Activated CD4-positive, alpha-beta T cell treated with anti-CD3 and anti-CD28 coated beads, Interleukin-2, amount 10 ng/mL, durations not matched to agents 24 days and 14 days (primary cell): ENCODE measurements around the gene PCGF3. TPM values are rescaled to one million over a fixed set of nuclear protein-coding genes. Genes with fewer than 3 reads are reported as not detected.

Experiments
- DNase-seq: peaks from one replicate; pipeline ENCODE4 v3.0.0; 2022
- H3K27ac Mint-ChIP-seq: one replicate; pipeline ENCODE4 v1.8.0; 2022; ENCODE audit warnings: mild to moderate bottlenecking, mixed read lengths
- H3K27me3 Mint-ChIP-seq: one replicate; pipeline ENCODE4 v1.8.0; 2022; ENCODE audit warnings: mixed read lengths
- H3K36me3 Mint-ChIP-seq: one replicate; pipeline ENCODE4 v1.8.0; 2022; ENCODE audit warnings: low read depth, mild to moderate bottlenecking, mixed read lengths
- H3K4me1 Mint-ChIP-seq: one replicate; pipeline ENCODE4 v1.8.0; 2021; ENCODE audit warnings: mixed read lengths
- H3K4me3 Mint-ChIP-seq: one replicate; pipeline ENCODE4 v1.8.0; 2022; ENCODE audit warnings: mild to moderate bottlenecking, moderate library complexity, mixed read lengths
- H3K9me3 Mint-ChIP-seq: one replicate; pipeline ENCODE4 v1.8.0; 2021; ENCODE audit warnings: mixed read lengths
- intact Hi-C: fragments of 100-400 bp; cut with micrococcal nuclease; formaldehyde crosslinking; loops from one replicate; pipeline ENCODE4 v1.15.1; 2023
- total RNA-seq: library from RNA; stranded (reverse); gene quantifications from 2 replicates; pipeline ENCODE4 v1.2.3, GENCODE V29; 2022

The PCGF3 gene
- total RNA-seq, 1 donor from 2014 or later = 34.5 TPM

DNA sequence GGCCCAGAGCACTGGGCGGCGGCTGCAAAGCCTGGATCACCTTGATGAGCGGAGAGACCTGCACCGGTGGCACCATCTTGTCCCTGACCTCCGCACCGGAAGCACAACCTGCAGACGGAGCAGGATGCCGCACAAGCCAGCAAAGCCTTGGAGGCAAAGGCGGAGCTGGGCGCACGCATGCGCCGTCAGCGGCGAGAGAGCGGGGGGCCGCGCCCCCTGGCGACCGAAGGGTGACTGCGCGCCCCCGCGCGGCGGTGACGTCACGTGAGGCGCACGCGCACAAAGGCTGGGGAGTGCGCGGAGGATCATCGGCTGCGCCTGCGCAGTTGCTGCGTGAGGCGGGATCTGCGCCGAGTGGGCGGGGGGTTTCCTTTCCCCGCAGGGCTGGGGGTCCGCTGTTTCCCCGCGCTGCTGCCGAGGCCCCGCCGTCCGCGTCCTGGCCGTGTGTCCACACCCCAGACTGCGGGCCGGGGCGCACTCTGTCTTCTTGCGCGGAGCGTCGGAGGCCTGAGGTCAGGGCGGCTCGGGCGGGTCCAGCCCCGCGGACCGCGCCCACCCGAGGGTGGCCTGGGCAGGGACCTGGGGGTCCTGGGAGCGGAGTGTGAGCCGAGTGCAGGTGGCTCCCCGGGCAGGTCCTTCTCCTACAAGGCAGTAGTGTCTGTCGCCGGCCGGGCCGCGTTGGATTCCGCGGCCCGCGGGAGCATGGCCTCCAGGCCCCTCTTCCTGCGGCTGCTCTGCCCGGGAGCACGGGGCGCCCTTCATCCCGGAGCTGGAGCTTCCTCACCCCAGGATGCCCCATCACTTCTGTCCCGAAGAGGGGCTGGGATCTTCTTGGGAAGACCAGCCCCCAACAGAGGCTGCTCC, 31.2 kb upstream of the PCGF3 start, which contains the start of the genes ATP5ME and MYL5:
Gene ATP5ME (minus strand): TSS at position 105 of the 864 bp plus-strand sequence. CDS start 29 bp downstream, at position 76.
Gene MYL5 (plus strand): TSS at position 371 of the 864 bp plus-strand sequence. CDS start 3,485 bp downstream, outside the sequence.
- DNase-seq = peak; percentile 99
- Mint-ChIP-seq H3K4me3 (peak within 1 kb of the TSS; percentile 88), H3K27ac (peak within 1 kb of the TSS; percentile 91), H3K27me3 (no peaks in the 10 kb centered on the region), H3K4me1 (peaks cover 8% of the 10 kb centered on the region), H3K36me3 (peaks cover 24% of the 10 kb centered on the region), H3K9me3 (no peaks in the 10 kb centered on the region)
- intact Hi-C loops = loop anchor here (1.0 to 10.0 kb wide), 10 partner anchors 10 to 430 kb away; partner anchors contain the start of genes GAK, IDUA, PCGF3 and PIGG

DNA sequence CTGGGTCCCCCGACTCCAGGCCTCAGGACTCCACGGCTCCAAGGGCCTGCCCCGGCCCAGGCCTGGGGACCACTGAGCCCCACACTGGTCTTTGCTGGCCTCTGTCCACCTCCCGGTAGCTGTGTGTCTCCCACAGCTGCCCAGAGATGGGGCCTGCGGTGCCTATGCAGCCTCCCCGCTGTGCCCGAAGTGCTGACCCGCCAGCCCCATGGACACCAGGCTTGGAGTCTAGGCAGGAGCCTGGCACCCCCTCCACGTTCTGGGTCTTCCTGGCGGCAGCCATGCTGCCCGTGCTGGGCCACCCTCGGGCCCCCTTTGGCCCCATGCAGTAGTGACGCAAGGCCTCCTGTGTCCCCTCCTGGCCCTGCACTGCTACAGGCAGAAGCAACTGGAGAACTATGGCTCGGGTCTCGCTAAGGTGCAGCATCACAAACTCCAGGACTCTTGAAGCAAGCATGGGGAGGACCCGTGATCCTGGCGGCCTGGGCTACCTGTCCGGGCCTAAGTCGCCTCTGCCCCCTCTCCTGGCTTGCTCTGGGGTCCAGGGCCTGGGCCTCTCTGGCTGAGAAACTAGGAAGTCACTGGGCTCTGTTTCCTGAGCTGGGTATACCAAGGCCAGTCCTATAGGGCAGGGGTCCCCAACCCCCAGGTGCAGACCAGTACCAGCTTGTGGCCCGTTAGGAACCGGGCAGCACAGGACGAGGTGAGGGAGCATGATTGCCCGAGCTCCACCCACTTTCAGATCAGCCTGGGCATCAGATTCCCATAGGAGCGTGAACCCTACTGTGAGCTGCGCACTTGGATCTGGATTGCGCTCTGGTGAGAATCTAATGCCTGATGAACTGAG, 30.4 kb upstream of the PCGF3 start:
- peak overlapping the region; percentile 91 for H3K27ac Mint-ChIP-seq
- DNase-seq = peak; percentile 64
- H3K9me3 Mint-ChIP-seq = no peaks in the 10 kb centered on the region
- no peaks in the 10 kb centered on the region for H3K27me3 Mint-ChIP-seq
- peaks cover 22% of the 10 kb centered on the region for H3K36me3 Mint-ChIP-seq
- intact Hi-C loops = loop anchor here (2.0 to 10.0 kb wide), 3 partner anchors 30 to 258 kb away; partner anchors contain the start of genes GAK, PCGF3 and TMEM175
- H3K4me3 Mint-ChIP-seq = peak overlapping the region; percentile 88
- peaks cover 8% of the 10 kb centered on the region for H3K4me1 Mint-ChIP-seq

GRCh38 chr4:675980-676870, 29.4 kb upstream of the PCGF3 start:
- Mint-ChIP-seq H3K36me3 (peaks cover 13% of the 10 kb centered on the region), H3K27ac (peak overlapping the region; percentile 91), H3K9me3 (no peaks in the 10 kb centered on the region), H3K4me3 (peak overlapping the region; percentile 88), H3K27me3 (no peaks in the 10 kb centered on the region), H3K4me1 (peaks cover 8% of the 10 kb centered on the region)
- intact Hi-C loops = loop anchor here (2.0 to 10.0 kb wide), 3 partner anchors 29 to 257 kb away; partner anchors contain the start of genes GAK, PCGF3 and TMEM175
- no peak for DNase-seq

GRCh38 chr4:676871-677235, 28.8 kb upstream of the PCGF3 start:
- no peak overlapping the region for H3K27ac Mint-ChIP-seq
- peak overlapping the region; percentile 17 for H3K4me3 Mint-ChIP-seq
- no peak for DNase-seq
- intact Hi-C loops = loop anchor here (10.0 kb wide), 1 partner anchor 202 kb away; no protein-coding TSS in a partner anchor
- H3K9me3 Mint-ChIP-seq = no peaks in the 10 kb centered on the region
- peaks cover 13% of the 10 kb centered on the region for H3K36me3 Mint-ChIP-seq
- H3K27me3 Mint-ChIP-seq = no peaks in the 10 kb centered on the region
- H3K4me1 Mint-ChIP-seq = peaks cover 8% of the 10 kb centered on the region

DNA sequence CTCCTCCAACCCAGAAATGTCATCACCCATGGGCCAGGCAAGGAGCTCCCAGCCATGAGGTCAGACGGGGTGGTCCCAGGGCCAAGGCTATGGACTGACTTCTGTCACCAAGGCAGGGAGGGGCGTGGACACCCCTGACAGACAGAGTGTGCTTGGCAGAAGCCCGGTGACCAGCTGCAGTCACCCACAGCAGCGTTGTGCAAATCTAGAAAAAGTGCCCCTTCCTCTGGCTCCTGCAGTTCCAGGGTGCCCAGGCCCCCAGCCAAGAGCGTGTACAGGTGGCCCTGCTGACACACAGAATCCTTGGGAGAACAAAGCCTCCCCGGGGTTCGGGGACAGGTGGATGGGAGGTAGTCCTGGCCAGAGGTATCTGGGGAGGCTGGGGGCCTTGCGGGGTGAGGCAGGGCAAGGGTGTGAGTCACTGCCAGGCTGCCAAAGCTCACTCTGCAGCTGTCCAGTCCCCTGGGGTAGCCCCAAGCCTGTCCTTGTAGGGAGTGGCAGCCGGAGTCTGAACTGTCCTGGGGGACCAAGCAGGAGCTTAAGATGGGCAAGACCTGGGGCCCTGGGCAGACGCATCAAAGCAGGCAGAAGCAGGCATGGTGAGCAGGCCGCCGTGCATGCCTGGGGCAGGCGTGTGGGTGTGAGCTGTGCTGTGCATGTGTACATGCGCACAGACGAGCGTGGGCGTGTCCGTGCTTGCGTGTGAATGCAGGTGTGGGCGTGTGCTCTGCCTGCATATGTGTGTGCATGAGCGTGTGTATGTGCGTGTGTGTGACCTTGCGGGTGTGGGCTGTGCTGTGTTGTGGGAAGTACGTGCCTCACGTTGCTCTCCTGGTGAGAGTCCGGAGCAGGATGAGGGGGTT, 28.0 kb upstream of the PCGF3 start:
- Mint-ChIP-seq H3K4me1 (peaks cover 8% of the 10 kb centered on the region), H3K4me3 (peak overlapping the region; percentile 11), H3K27me3 (no peaks in the 10 kb centered on the region), H3K9me3 (no peaks in the 10 kb centered on the region), H3K36me3 (peaks cover 9% of the 10 kb centered on the region), H3K27ac (no peak overlapping the region)
- no peak for DNase-seq
- intact Hi-C loops = loop anchor here (10.0 kb wide), 1 partner anchor 203 kb away; no protein-coding TSS in a partner anchor

- Mint-ChIP-seq H3K9me3 (no peaks in the 10 kb centered on the region), H3K36me3 (peaks cover 4% of the 10 kb centered on the region), H3K4me1 (peaks cover 4% of the 10 kb centered on the region), H3K4me3 (no peak overlapping the region), H3K27ac (no peak overlapping the region), H3K27me3 (no peaks in the 10 kb centered on the region)
- intact Hi-C loops = loop anchor here (10.0 kb wide), 1 partner anchor 204 kb away; no protein-coding TSS in a partner anchor
- no peak for DNase-seq
Measured at GRCh38 chr4:678331-679103, 27.1 kb upstream of the PCGF3 start.

DNA sequence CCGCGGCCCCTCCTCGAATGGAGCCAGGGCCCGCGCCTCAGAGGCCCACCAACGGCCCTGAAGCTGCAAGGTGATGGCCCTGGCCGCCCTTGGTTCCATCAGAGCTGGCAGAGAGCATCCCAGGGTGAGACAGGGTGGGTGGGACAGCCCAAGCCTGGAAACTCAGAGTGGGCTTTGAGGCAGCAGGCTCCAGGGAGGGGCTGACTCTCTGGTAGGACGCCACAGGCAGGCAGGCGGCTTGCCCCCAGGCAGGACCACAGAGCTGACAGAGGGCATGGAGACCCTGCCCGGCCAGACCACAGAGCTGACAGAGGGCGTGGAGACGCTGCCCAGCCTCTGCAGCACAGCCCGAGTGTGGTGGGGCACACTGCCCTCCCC, 26.5 kb upstream of the PCGF3 start:
- H3K27me3 Mint-ChIP-seq = no peaks in the 10 kb centered on the region
- H3K9me3 Mint-ChIP-seq = no peaks in the 10 kb centered on the region
- H3K27ac Mint-ChIP-seq = no peak overlapping the region
- no peak overlapping the region for H3K4me3 Mint-ChIP-seq
- intact Hi-C loops = loop anchor here (10.0 kb wide), 1 partner anchor 204 kb away; no protein-coding TSS in a partner anchor
- no peak for DNase-seq
- peaks cover 3% of the 10 kb centered on the region for H3K36me3 Mint-ChIP-seq
- peaks cover 7% of the 10 kb centered on the region for H3K4me1 Mint-ChIP-seq

GRCh38 chr4:679629-680028, 26.0 kb upstream of the PCGF3 start:
- H3K4me1 Mint-ChIP-seq = peaks cover 7% of the 10 kb centered on the region
- H3K9me3 Mint-ChIP-seq = no peaks in the 10 kb centered on the region
- H3K27me3 Mint-ChIP-seq = no peaks in the 10 kb centered on the region
- no peak overlapping the region for H3K27ac Mint-ChIP-seq
- no peak for DNase-seq
- H3K4me3 Mint-ChIP-seq = no peak overlapping the region
- H3K36me3 Mint-ChIP-seq = peaks cover 2% of the 10 kb centered on the region
- intact Hi-C loops = loop anchor here (10.0 kb wide), 1 partner anchor 205 kb away; no protein-coding TSS in a partner anchor

DNA sequence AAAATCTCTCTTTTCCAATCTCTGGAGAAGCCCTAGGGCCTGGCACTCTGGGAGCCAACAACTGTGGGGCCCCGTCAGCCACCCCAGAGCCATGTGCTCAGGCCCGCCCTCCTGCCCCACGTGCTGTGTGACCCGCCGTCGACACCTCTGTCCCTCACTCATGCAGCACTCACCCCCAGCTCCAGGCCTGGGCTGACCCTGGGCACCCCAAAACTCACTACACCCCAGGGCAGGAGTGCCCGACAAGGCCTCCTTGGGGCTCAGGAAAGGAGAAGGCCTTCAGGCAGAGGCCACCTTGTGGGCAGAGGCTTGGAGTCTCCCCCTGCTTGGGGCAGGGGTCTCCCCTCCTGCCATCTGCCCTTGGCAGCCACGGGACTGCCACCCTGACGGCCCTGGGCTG, 25.5 kb upstream of the PCGF3 start:
- no peaks in the 10 kb centered on the region for H3K9me3 Mint-ChIP-seq
- no peaks in the 10 kb centered on the region for H3K27me3 Mint-ChIP-seq
- H3K4me3 Mint-ChIP-seq = peak overlapping the region; percentile 39
- H3K4me1 Mint-ChIP-seq = peaks cover 7% of the 10 kb centered on the region
- H3K27ac Mint-ChIP-seq = no peak overlapping the region
- intact Hi-C loops = no loop called here
- no peak for DNase-seq
- H3K36me3 Mint-ChIP-seq = peaks cover 2% of the 10 kb centered on the region

DNA sequence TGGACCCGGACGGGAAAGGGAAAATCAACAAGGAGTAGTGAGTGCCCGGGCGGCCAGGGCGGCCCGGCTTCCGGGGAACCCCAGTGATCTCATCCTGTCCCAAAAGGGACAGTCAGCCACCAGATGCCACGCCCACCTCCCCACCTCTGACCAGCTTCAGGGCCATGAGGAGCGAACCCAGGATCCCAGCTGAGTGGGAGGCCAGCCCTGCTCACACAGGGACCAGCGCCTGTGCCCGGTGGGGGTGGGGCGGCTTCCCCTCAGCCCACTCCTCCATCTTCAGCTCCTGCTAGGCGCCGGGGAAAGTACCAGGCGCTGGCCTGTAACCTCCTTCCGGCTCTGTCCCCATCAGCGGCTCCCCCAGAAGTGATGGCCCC, 25.1 kb upstream of the PCGF3 start:
- intact Hi-C loops = no loop called here
- H3K9me3 Mint-ChIP-seq = no peaks in the 10 kb centered on the region
- DNase-seq = no peak
- peaks cover 2% of the 10 kb centered on the region for H3K36me3 Mint-ChIP-seq
- H3K27ac Mint-ChIP-seq = no peak overlapping the region
- peak overlapping the region; percentile 70 for H3K4me3 Mint-ChIP-seq
- no peaks in the 10 kb centered on the region for H3K27me3 Mint-ChIP-seq
- peaks cover 4% of the 10 kb centered on the region for H3K4me1 Mint-ChIP-seq

- DNase-seq = peak; percentile 86
- H3K27me3 Mint-ChIP-seq = no peaks in the 10 kb centered on the region
- H3K27ac Mint-ChIP-seq = no peak overlapping the region
Measured at GRCh38 chr4:680928-681645, 24.5 kb upstream of the PCGF3 start.

More at GRCh38 chr4:680928-681645, 24.5 kb upstream of the PCGF3 start:
- H3K9me3 Mint-ChIP-seq = no peaks in the 10 kb centered on the region
- H3K36me3 Mint-ChIP-seq = peaks cover 2% of the 10 kb centered on the region
- intact Hi-C loops = no loop called here
- peaks cover 4% of the 10 kb centered on the region for H3K4me1 Mint-ChIP-seq
- peak overlapping the region; percentile 70 for H3K4me3 Mint-ChIP-seq
